ENCODE results near the gene TMEM91. TPM values are rescaled to one million over a fixed set of nuclear protein-coding genes. Genes with fewer than 3 reads are reported as not detected.

Gene TMEM91
- total and polyA plus RNA-seq, 2 experiments from 2014 or later: 27.5 to 51.8 TPM

DNA sequence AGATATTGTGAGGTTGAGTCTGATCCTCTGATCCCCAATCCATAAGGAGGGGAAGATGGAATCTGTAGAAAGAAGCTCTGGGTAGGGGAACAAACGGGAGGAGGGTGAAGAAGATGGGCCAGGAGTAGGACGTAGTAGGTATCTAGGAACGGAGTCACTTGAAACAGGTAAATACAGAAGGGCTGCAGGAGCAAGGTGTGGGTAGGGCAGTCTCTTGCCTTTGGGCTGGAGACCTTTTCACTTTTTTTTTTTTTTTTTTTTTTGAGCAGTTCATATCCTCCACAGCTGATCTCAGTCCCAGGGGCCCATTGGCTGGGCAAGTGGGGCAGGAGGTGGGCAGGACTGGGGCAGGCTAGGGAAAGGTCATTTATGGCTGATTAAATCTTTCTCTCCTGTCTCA is 22.8 kb downstream of the TMEM91 start:
- H3K4me2 ChIP-seq: peak overlapping the region; percentile 94
- DNase-seq (ENCODE audit: low spot score): no peak
- H3K27me3 ChIP-seq: no peaks in the 10 kb centered on the region
- no peaks in the 10 kb centered on the region for H3K9me3 ChIP-seq (ENCODE audit: low read depth)
- H3K9me2 ChIP-seq (replicated peaks; ENCODE audit: insufficient read depth): no peaks in the 10 kb centered on the region
- no peak overlapping the region for H2AFZ ChIP-seq
- WGBS (ENCODE audit: low lambda C conversion rate, missing lambda C conversion rate): 87% methylated on average over 3 of the region's 3 CpGs
- H3K36me3 ChIP-seq (replicated peaks; ENCODE audit: insufficient read depth, low read depth): no peaks in the 10 kb centered on the region
- H3K27ac ChIP-seq: no peak overlapping the region
- peaks cover 3% of the 10 kb centered on the region for H3K4me1 ChIP-seq (ENCODE audit: insufficient read depth)
- no peak overlapping the region for H3K4me3 ChIP-seq
- peaks cover 31% of the 10 kb centered on the region for H3K79me2 ChIP-seq
- no peaks in the 10 kb centered on the region for H4K20me1 ChIP-seq (ENCODE audit: insufficient read depth, poor library complexity, severe bottlenecking)
- no peak for TF ChIP-seq EZH2 (IDR thresholded peaks at IDR 0.05; ENCODE audit: borderline replicate concordance)
- TF ChIP-seq EZH2phosphoT487 (IDR thresholded peaks at IDR 0.05; ENCODE audit: low read depth, severe bottlenecking, unreplicated experiment): no peak
- TF ChIP-seq, protein P1, sequence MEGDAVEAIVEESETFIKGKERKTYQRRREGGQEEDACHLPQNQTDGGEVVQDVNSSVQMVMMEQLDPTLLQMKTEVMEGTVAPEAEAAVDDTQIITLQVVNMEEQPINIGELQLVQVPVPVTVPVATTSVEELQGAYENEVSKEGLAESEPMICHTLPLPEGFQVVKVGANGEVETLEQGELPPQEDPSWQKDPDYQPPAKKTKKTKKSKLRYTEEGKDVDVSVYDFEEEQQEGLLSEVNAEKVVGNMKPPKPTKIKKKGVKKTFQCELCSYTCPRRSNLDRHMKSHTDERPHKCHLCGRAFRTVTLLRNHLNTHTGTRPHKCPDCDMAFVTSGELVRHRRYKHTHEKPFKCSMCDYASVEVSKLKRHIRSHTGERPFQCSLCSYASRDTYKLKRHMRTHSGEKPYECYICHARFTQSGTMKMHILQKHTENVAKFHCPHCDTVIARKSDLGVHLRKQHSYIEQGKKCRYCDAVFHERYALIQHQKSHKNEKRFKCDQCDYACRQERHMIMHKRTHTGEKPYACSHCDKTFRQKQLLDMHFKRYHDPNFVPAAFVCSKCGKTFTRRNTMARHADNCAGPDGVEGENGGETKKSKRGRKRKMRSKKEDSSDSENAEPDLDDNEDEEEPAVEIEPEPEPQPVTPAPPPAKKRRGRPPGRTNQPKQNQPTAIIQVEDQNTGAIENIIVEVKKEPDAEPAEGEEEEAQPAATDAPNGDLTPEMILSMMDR (IDR thresholded peaks at IDR 0.05; ENCODE audit: poor library complexity): no peak

DNA sequence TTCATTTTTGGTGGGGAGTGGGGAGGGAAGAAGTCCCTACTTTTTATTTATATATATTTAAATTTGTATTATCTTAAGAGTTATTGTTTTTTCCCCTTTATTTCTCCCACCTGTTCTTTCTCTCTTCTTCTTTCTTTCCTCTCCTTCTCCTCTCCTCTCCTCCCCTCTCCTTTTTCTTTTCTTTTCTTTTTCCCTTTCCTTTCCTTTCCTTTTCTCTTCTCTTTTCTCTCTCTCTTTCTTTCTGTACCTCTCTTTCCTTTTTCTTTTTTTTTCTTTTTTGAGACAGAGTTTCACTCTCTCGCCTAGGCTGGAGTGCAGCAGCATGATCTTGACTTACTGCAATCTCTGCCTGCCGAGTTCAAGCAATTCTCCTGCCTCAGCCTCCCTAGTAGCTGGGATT is 23.2 kb downstream of the TMEM91 start:
- H3K79me2 ChIP-seq: peaks cover 31% of the 10 kb centered on the region
- H3K9me2 ChIP-seq (replicated peaks; ENCODE audit: insufficient read depth): no peaks in the 10 kb centered on the region
- 98% methylated on average over 2 of the region's 2 CpGs for WGBS (ENCODE audit: low lambda C conversion rate, missing lambda C conversion rate)
- no peak overlapping the region for H3K27ac ChIP-seq
- H3K4me3 ChIP-seq: no peak overlapping the region
- H3K27me3 ChIP-seq: no peaks in the 10 kb centered on the region
- no peak overlapping the region for H2AFZ ChIP-seq
- H3K9me3 ChIP-seq (ENCODE audit: low read depth): no peaks in the 10 kb centered on the region
- no peak for TF ChIP-seq EZH2 (IDR thresholded peaks at IDR 0.05; ENCODE audit: borderline replicate concordance)
- TF ChIP-seq, protein P1 (IDR thresholded peaks at IDR 0.05; ENCODE audit: poor library complexity): no peak
- TF ChIP-seq EZH2phosphoT487 (IDR thresholded peaks at IDR 0.05; ENCODE audit: low read depth, severe bottlenecking, unreplicated experiment): no peak
- DNase-seq (ENCODE audit: low spot score): no peak
- H4K20me1 ChIP-seq (ENCODE audit: insufficient read depth, poor library complexity, severe bottlenecking): no peaks in the 10 kb centered on the region
- H3K36me3 ChIP-seq (replicated peaks; ENCODE audit: insufficient read depth, low read depth): no peaks in the 10 kb centered on the region
- peaks cover 3% of the 10 kb centered on the region for H3K4me1 ChIP-seq (ENCODE audit: insufficient read depth)
- H3K4me2 ChIP-seq: no peak overlapping the region

DNA sequence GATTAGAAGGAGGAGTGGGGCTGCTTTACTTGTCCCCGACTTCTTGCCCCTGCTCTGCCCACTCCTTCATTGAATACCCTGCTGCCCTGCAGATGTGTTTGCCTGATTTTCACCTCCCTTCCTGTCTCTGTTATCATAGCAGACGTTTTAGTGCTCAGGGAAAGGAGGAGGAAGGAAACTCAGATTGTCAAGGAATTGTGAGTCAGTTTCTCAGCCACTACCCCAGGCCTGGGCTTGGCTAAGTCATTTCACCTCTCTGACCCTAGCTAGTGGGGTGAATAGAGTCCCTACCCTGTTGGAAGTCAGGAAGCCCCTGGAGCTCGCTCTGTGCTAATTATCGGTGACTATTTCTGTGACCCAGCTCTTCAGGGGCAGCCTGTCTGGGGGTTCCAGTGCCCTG is 25.1 kb downstream of the TMEM91 start:
- Histone ChIP-seq H3K4me2 (no peak overlapping the region), H3K36me3 (replicated peaks; ENCODE audit: insufficient read depth, low read depth) (no peaks in the 10 kb centered on the region), H3K4me3 (no peak overlapping the region), H4K20me1 (ENCODE audit: insufficient read depth, poor library complexity, severe bottlenecking) (no peaks in the 10 kb centered on the region), H3K79me2 (peaks cover 25% of the 10 kb centered on the region), H3K4me1 (ENCODE audit: insufficient read depth) (peaks cover under 1% of the 10 kb centered on the region), H3K9me3 (ENCODE audit: low read depth) (no peaks in the 10 kb centered on the region), H3K27me3 (no peaks in the 10 kb centered on the region), H2AFZ (no peak overlapping the region), H3K27ac (no peak overlapping the region), H3K9me2 (replicated peaks; ENCODE audit: insufficient read depth) (no peaks in the 10 kb centered on the region)
- WGBS (ENCODE audit: low lambda C conversion rate, missing lambda C conversion rate): 82% methylated on average over 4 of the region's 4 CpGs
- DNase-seq (ENCODE audit: low spot score): no peak
- TF ChIP-seq, protein P1 (IDR thresholded peaks at IDR 0.05; ENCODE audit: poor library complexity): no peak
- TF ChIP-seq EZH2phosphoT487 (IDR thresholded peaks at IDR 0.05; ENCODE audit: low read depth, severe bottlenecking, unreplicated experiment): no peak

DNA sequence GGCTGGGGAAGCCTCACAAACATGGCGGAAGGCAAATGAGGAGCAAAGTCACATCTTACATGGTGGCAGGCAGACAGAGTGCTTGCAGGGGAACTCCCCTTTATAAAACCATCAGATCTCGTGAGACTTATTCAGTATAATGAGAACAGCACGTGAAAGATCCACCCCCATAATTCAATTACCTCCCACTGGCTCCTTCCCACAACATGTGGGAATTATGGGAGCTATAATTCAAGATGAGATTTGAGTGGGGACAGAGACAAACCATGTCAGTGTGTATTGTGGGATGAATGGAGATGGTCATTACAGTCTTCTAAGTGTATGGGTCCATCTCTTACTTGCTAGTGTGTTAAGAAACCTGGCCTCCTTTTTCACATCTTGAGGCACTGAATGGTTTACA is 25.7 kb downstream of the TMEM91 start:
- Histone ChIP-seq H3K4me2 (no peak overlapping the region), H3K4me3 (no peak overlapping the region), H2AFZ (no peak overlapping the region), H3K27ac (no peak overlapping the region), H3K36me3 (replicated peaks; ENCODE audit: insufficient read depth, low read depth) (no peaks in the 10 kb centered on the region), H4K20me1 (ENCODE audit: insufficient read depth, poor library complexity, severe bottlenecking) (no peaks in the 10 kb centered on the region), H3K9me2 (replicated peaks; ENCODE audit: insufficient read depth) (no peaks in the 10 kb centered on the region), H3K79me2 (peaks cover 24% of the 10 kb centered on the region), H3K9me3 (ENCODE audit: low read depth) (no peaks in the 10 kb centered on the region), H3K27me3 (no peaks in the 10 kb centered on the region), H3K4me1 (ENCODE audit: insufficient read depth) (no peaks in the 10 kb centered on the region)
- TF ChIP-seq, protein P1 (IDR thresholded peaks at IDR 0.05; ENCODE audit: poor library complexity): no peak
- TF ChIP-seq EZH2phosphoT487 (IDR thresholded peaks at IDR 0.05; ENCODE audit: low read depth, severe bottlenecking, unreplicated experiment): no peak
- no peak for TF ChIP-seq EZH2 (IDR thresholded peaks at IDR 0.05; ENCODE audit: borderline replicate concordance)
- no peak for DNase-seq (ENCODE audit: low spot score)
- 91% methylated on average over 3 of the region's 3 CpGs for WGBS (ENCODE audit: low lambda C conversion rate, missing lambda C conversion rate)
